LNCAP (cell line): ENCODE data around the gene ROBO4.

ENCODE experiments used
- CTCF ChIP-seq: fragments of 450-650 bp; IDR thresholded peaks from 2 replicates; pipeline ENCODE4 v1.5.1; 2017; ENCODE audit warnings: mild to moderate bottlenecking

Gene ROBO4

GRCh38 chr11:124841840-124842239 is 55.8 kb downstream of the ROBO4 start:
- TF ChIP-seq CTCF: no peak

DNA sequence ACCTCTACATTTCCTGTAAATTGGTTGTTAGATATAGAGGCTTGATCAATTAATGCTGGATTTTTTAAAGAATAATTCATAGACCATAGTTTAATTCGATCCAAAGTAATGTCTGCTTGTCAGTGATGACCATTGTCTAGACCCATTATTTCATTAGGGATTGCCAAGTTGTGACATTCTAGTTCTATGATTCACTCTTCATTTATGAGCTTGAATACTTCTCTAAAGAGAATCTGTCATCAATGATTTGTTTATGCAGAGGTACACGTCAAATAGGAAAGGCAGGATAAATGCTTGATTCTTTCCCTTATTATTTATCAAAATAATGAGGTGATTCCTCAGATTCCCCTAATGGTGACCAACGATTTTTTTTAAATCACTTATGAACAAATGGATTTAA is 56.5 kb downstream of the ROBO4 start:
- no peak for TF ChIP-seq CTCF

DNA sequence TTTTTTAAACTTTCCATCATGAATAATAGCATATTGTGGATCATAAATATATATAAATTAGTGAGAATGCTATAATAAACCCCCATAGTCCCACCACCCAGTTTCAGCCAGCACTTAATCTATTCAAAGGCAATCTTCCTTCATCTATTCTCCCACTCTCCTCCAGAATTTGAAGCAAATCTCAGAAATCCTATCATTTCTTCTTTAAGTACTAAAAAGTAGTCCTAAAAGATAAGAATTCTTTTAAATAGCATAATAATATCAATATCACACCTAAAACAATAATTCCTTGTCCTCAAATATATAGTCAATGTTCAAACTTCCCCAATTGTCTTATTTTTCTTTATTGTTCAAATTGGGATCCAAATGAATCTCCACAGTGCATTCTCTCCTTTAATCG is 57.0 kb downstream of the ROBO4 start:
- TF ChIP-seq CTCF: no peak

GRCh38 chr11:124839972-124840621 is 57.6 kb downstream of the ROBO4 start:
- TF ChIP-seq CTCF: no peak

- TF ChIP-seq CTCF: no peak
These were observed 58.3 kb downstream of the ROBO4 start for GRCh38 chr11:124839128-124839971.

DNA sequence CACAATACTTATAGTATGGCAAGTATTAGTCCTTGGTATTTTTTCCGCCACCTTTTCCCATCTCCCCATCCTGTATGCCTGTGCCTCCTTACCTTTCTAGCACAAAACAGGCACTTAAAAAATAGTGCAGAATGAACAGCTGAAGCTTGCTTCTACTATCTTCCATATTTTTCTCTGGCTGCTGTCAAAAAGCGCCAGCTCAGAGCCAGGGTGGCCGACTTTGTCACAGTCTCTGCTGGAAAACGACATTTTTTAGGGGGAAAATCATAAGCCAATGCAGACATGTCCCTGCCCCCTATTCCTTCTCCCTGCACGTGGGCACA is 58.9 kb downstream of the ROBO4 start:
- no peak for TF ChIP-seq CTCF

DNA sequence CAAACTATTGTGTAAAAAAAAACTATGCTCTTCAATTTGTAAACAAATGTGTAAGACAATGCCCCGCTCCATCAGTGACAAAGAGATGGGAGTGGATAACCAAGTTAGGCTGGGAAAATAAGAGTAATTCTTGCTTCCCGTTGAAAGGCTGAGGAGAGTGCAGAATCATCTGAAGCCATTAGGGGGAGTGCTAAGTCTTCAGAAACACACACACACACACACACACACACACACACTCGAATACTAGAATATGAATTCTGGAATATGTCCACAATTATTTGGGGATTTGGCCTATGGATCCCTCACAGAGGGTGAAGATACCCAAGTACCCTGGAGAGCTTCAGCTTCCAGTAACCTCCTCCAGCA is 60.2 kb downstream of the ROBO4 start:
- TF ChIP-seq CTCF: peak; percentile 64
